COLO829 (cell line): Measurements from ENCODE around the gene WDFY4.

Experiments
- DNase-seq: peaks from one replicate; pipeline ENCODE4 v3.0.0; 2012; ENCODE audit warnings: low spot score

The WDFY4 gene

DNA sequence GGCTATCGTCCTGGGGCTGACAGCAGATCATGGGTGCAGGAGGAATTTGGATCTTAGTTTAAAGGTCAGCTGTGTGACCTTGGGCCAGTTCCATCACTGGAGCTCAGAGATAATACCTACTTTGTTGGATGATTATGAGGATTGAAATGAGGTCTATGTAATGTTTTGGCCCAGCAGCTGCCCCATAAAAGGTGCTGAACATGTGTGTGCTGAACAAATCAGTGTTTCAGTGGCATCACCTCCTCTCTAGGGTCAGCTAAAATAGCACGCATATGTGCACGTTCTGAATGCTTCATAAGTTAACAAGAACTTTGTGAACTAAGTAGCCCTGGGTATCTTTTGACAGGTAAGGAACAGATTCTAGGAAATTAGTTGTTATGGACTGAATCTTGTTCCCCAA lies 339.8 kb downstream of the WDFY4 start:
- DNase-seq = no peak

DNA sequence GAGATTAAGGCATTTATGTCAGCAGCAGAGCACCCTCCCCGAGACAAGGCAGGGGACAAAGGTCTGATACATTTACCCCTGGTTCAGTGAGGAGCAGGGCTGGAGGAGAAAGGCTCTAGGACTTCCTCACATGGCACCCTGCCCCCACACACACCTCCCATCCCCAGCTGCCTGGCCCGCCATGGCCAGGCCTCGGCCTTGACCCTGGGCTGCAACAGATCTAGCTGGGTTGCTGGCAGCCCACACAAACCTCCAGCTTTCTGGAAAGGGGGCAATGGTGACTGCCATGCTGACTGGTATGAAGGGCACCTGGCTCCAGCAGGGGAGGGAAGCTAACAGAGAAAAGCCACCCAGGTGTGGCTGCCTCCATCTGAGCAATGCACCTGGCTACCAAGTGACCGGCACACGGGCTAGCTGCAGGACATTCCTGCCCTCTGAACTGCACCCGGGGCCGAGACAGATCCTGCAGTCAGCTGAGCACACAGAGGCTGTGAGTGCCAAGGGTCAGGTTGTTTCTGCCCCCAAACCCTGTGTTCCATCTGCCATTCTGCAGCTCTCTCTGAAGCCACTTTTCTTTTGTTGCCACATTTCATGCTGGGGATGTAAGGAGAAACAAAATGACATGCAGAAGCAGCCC lies 340.8 kb downstream of the WDFY4 start:
- no peak for DNase-seq

GRCh38 chr10:49028639-49029038 lies 344.0 kb downstream of the WDFY4 start:
- DNase-seq = no peak

GRCh38 chr10:49029666-49030065 lies 345.0 kb downstream of the WDFY4 start:
- no peak for DNase-seq
